IMR-90 (cell line): ENCODE measurements around the gene ZCWPW1. TPM values are rescaled to one million over a fixed set of nuclear protein-coding genes. Genes with fewer than 3 reads are reported as not detected.

ENCODE experiments used
- ATAC-seq: fragments of 200-7000 bp; cut with Tn5 transposase; 2 replicates; pipeline ENCODE4 v1.9.1; 2020; ENCODE audit warnings: low read depth, mild to moderate bottlenecking, moderate library complexity
- BruUV-seq: library from RNA; stranded (reverse); fragments of 400-500 nt; replicated peaks from 2 replicates; lab custom pipeline; 2021; lab: Mats Ljungman, UMichigan
- CTCF ChIA-PET: fragments of 300-600 bp; formaldehyde crosslinking; extraction: SDS; loops from one replicate; lab custom pipeline; 2021; ENCODE audit warnings: antibody characterized with exemption; lab: Yijun Ruan, JAX
- POLR2A ChIA-PET: fragments of 300-600 bp; sonication (Branson Sonifier 250); formaldehyde crosslinking; loops from one replicate; lab custom pipeline; 2022; ENCODE audit warnings: antibody characterized with exemption; ENCODE audit not compliant: unreplicated experiment; lab: Charles Lee
- DNase-seq: peaks from one replicate; pipeline ENCODE4 v3.0.0; 2013
- H2AFZ ChIP-seq: replicated peaks from 2 replicates; pipeline ENCODE3; 2013; ENCODE audit warnings: low read length, mild to moderate bottlenecking; ENCODE audit not compliant: poor library complexity
- H2AK5ac ChIP-seq: 2 replicates; pipeline ENCODE4 v1.6.1; 2013; ENCODE audit warnings: low read depth, low read length, inconsistent platforms
- H2AK9ac ChIP-seq: replicated peaks from 2 replicates; pipeline ENCODE3; 2013; ENCODE audit warnings: mild to moderate bottlenecking, low read depth, low read length, moderate library complexity; ENCODE audit not compliant: poor library complexity
- H2BK120ac ChIP-seq: 2 replicates; pipeline ENCODE4 v1.6.1; 2013; ENCODE audit warnings: low read depth, low read length, inconsistent platforms
- H2BK15ac ChIP-seq: 3 replicates; pipeline ENCODE4 v1.6.1; 2013; ENCODE audit warnings: low read depth, low read length, inconsistent platforms
- H2BK20ac ChIP-seq: 2 replicates; pipeline ENCODE4 v1.6.1; 2013; ENCODE audit warnings: low read depth, mild to moderate bottlenecking, inconsistent platforms, low read length, moderate library complexity
- H2BK5ac ChIP-seq: 2 replicates; pipeline ENCODE4 v1.6.1; 2013; ENCODE audit warnings: mild to moderate bottlenecking, low read depth, low read length, inconsistent platforms; ENCODE audit not compliant: poor library complexity, severe bottlenecking
- H3K14ac ChIP-seq: replicated peaks from 2 replicates; pipeline ENCODE4 v1.6.1; 2013; ENCODE audit warnings: low read depth, low read length, inconsistent platforms
- H3K18ac ChIP-seq: 2 replicates; pipeline ENCODE4 v1.6.1; 2013; ENCODE audit warnings: low read depth, low read length, control low read depth
- H3K23ac ChIP-seq: 2 replicates; pipeline ENCODE4 v1.6.1; 2013; ENCODE audit warnings: low read depth, low read length, inconsistent platforms
- H3K27ac ChIP-seq: 2 replicates; pipeline ENCODE4 v1.5.1; 2013; ENCODE audit warnings: mild to moderate bottlenecking, control low read depth, low read length; ENCODE audit not compliant: insufficient read depth
- H3K27me3 ChIP-seq: 2 replicates; pipeline ENCODE4 v1.6.1; 2013; ENCODE audit warnings: low read length; ENCODE audit not compliant: control insufficient read depth, insufficient read depth
- H3K36me3 ChIP-seq: 2 replicates; pipeline ENCODE4 v1.6.1; 2013; ENCODE audit warnings: low read length, mixed read lengths; ENCODE audit not compliant: control insufficient read depth, insufficient read depth
- H3K4ac ChIP-seq: 2 replicates; pipeline ENCODE4 v1.6.1; 2013; ENCODE audit warnings: low read depth, low read length, inconsistent platforms
- H3K4me1 ChIP-seq: 2 replicates; pipeline ENCODE4 v1.6.1; 2013; ENCODE audit warnings: low read length, mixed read lengths; ENCODE audit not compliant: control insufficient read depth, insufficient read depth
- H3K4me2 ChIP-seq: 2 replicates; pipeline ENCODE4 v1.6.1; 2013; ENCODE audit warnings: low read depth, mild to moderate bottlenecking, control low read depth, low read length, moderate library complexity
- H3K4me3 ChIP-seq: 2 replicates; pipeline ENCODE4 v1.5.1; 2013; ENCODE audit warnings: low read depth, mild to moderate bottlenecking, control low read depth, low read length, moderate library complexity; ENCODE audit not compliant: insufficient read depth
- H3K56ac ChIP-seq: 2 replicates; pipeline ENCODE4 v1.6.1; 2013; ENCODE audit warnings: low read length, inconsistent platforms; ENCODE audit not compliant: insufficient read depth; ENCODE audit errors: extremely low read depth
- H3K79me1 ChIP-seq, 2 experiments: 2 replicates each; pipeline ENCODE4 v1.6.1; 2013; ENCODE audit warnings: low read length in 2 of 2, inconsistent platforms in 1 of 2, low read depth in 1 of 2
- H3K9ac ChIP-seq: 2 replicates; pipeline ENCODE4 v1.6.1; 2013; ENCODE audit warnings: low read depth, low read length, control low read depth
- H3K9me1 ChIP-seq: 2 replicates; pipeline ENCODE4 v1.6.1; 2013; ENCODE audit warnings: low read length, inconsistent platforms; ENCODE audit not compliant: insufficient read depth
- H3K9me3 ChIP-seq: 2 replicates; pipeline ENCODE4 v1.6.1; 2013; ENCODE audit warnings: low read length; ENCODE audit not compliant: control insufficient read depth, insufficient read depth
- H4K20me1 ChIP-seq: 2 replicates; pipeline ENCODE4 v1.6.1; 2013; ENCODE audit warnings: low read length, inconsistent platforms; ENCODE audit not compliant: insufficient read depth
- H4K5ac ChIP-seq: 2 replicates; pipeline ENCODE4 v1.6.1; 2013; ENCODE audit warnings: mild to moderate bottlenecking, low read depth, low read length, control low read depth
- H4K8ac ChIP-seq, 2 experiments: 2 replicates each; pipeline ENCODE4 v1.6.1; 2013; ENCODE audit warnings: low read depth in 2 of 2, low read length in 2 of 2, control low read depth in 1 of 2, inconsistent platforms in 1 of 2
- H4K91ac ChIP-seq: 2 replicates; pipeline ENCODE4 v1.6.1; 2013; ENCODE audit warnings: low read depth, low read length, inconsistent platforms; ENCODE audit not compliant: insufficient read depth
- BHLHE40 ChIP-seq: fragments of 150-350 bp; IDR thresholded peaks from 2 replicates; pipeline ENCODE4 v1.6.1; 2016; ENCODE audit warnings: mild to moderate bottlenecking, low read depth, low read length
- CEBPB ChIP-seq: IDR thresholded peaks from 2 replicates; pipeline ENCODE4 v1.6.1; 2012; ENCODE audit warnings: low read depth, low read length, improper control_type of control experiment
- CHD1 ChIP-seq: IDR thresholded peaks from 2 replicates; pipeline ENCODE4 v1.6.1; 2012; ENCODE audit warnings: low read depth, low read length, improper control_type of control experiment
- FOS ChIP-seq: fragments of 150-350 bp; IDR thresholded peaks from 2 replicates; pipeline ENCODE4 v1.6.1; 2016; ENCODE audit warnings: low read depth, low read length
- MAFK ChIP-seq: IDR thresholded peaks from 2 replicates; pipeline ENCODE4 v1.6.1; 2012; ENCODE audit warnings: low read depth, low read length, improper control_type of control experiment
- MAZ ChIP-seq: IDR thresholded peaks from 2 replicates; pipeline ENCODE4 v1.6.1; 2012; ENCODE audit warnings: low read depth, mild to moderate bottlenecking, low read length, improper control_type of control experiment, moderate library complexity, borderline replicate concordance
- MXI1 ChIP-seq: IDR thresholded peaks from 2 replicates; pipeline ENCODE4 v1.6.1; 2012; ENCODE audit warnings: low read depth, mild to moderate bottlenecking, low read length, moderate library complexity, borderline replicate concordance
- NFE2L2 ChIP-seq: fragments of 150-350 bp; IDR thresholded peaks from 2 replicates; pipeline ENCODE4 v1.6.1; 2016; ENCODE audit warnings: low read depth, mild to moderate bottlenecking, low read length
- POLR2A ChIP-seq: IDR thresholded peaks from 2 replicates; pipeline ENCODE4 v1.6.1; 2012; ENCODE audit warnings: mild to moderate bottlenecking, low read depth, low read length
- RAD21 ChIP-seq: IDR thresholded peaks from 2 replicates; pipeline ENCODE4 v1.6.1; 2012; ENCODE audit warnings: low read length, improper control_type of control experiment
- RCOR1 ChIP-seq: IDR thresholded peaks from 2 replicates; pipeline ENCODE4 v1.6.1; 2012; ENCODE audit warnings: mild to moderate bottlenecking, low read length, improper control_type of control experiment; ENCODE audit not compliant: insufficient replicate concordance
- RFX5 ChIP-seq: IDR thresholded peaks from 2 replicates; pipeline ENCODE4 v1.8.0; 2012; ENCODE audit warnings: low read depth, mild to moderate bottlenecking, low read length, moderate library complexity
- SMC3 ChIP-seq: fragments of 150-350 bp; IDR thresholded peaks from 2 replicates; pipeline ENCODE4 v1.6.1; 2016; ENCODE audit warnings: low read depth, mild to moderate bottlenecking, antibody characterized with exemption, low read length, moderate library complexity
- WGBS, 2 experiments: methylation state at CpG; one replicate each; pipeline versions ENCODE4 v1.1.5 to v1.1.7; 2013; ENCODE audit warnings: missing lambda C conversion rate in 2 of 2; ENCODE audit not compliant: insufficient read length in 1 of 2; ENCODE audit errors: extremely low coverage in 2 of 2; 5-methylcytosine and 5-hydroxymethylcytosine counted together
- dilution Hi-C: fragments of 300-500 bp; cut with HindIII; formaldehyde crosslinking; loops from one replicate; pipeline ENCODE4 v1.14.3; 2018; ENCODE audit warnings: low sequenced_read_pairs; ENCODE audit not compliant: unreplicated experiment
- in situ Hi-C: fragments of 300-500 bp; cut with MboI; formaldehyde crosslinking; loops from 3 replicates; pipeline ENCODE4 v1.14.3; 2019; ENCODE audit warnings: low sequenced_read_pairs, inconsistent platforms, mixed read lengths
- intact Hi-C: fragments of 100-400 bp; cut with micrococcal nuclease; formaldehyde crosslinking; loops from 2 replicates; pipeline ENCODE4 v1.10.0; 2022
- polyA plus RNA-seq, 3 experiments: library from polyadenylated mRNA; depleted of rRNA; stranded (reverse); fragments of >200 nt; gene quantifications; 2 replicates each; pipeline ENCODE4 v1.2.3, GENCODE V29; 2012; ENCODE audit warnings: low replicate concordance in 1 of 3
- total RNA-seq: library from RNA; depleted of rRNA; stranded (reverse); fragments of >200 nt; gene quantifications from 2 replicates; pipeline ENCODE4 v1.2.3, GENCODE V29; 2012
- TF ChIP-seq, protein P1 (sequence below): fragments of 150-350 bp; IDR thresholded peaks from 2 replicates; pipeline ENCODE4 v1.6.1; 2017; ENCODE audit warnings: mild to moderate bottlenecking, antibody characterized with exemption, low read length, low read depth
- TF ChIP-seq, protein P2 (sequence below): fragments of 150-350 bp; IDR thresholded peaks from 2 replicates; pipeline ENCODE4 v1.6.1; 2016; ENCODE audit warnings: low read depth, mild to moderate bottlenecking, low read length, moderate library complexity, borderline replicate concordance
- TF ChIP-seq, protein P3 (sequence below): conservative IDR thresholded peaks from 2 replicates; pipeline ENCODE4 v1.5.1; 2012; ENCODE audit warnings: mild to moderate bottlenecking, low read depth, low read length, improper control_type of control experiment

Gene ZCWPW1
- total and polyA plus RNA-seq, 2 of the 4 experiments (the other 2 are of a cell fraction): 0.72 to 1.3 TPM

DNA sequence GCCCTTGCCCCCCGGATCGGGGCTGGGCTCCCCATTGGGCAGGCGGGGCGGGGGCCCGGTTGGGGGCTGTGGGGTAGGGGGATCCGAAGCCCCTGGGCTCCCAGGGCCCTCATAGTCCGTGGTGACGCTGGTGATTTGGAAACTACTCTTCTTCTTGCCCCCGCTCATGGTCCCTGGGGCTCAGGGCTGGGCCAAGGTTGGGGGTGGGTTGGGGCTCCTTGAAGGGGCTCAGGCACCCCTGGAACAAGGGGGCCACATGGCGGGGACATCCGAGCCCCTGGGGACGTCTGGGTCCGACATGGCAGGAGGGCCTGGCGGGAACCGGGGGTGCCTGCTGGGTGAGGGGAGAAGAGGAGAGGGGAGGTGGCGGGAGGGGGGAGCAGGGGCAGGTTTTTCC, 49.4 kb upstream of the ZCWPW1 start:
- peak overlapping the region; percentile 65 for H3K14ac ChIP-seq
- H3K27me3 ChIP-seq: no peaks in the 10 kb centered on the region
- intact Hi-C loops (loop anchor here (5.0 kb wide), 1 partner anchor 69 kb away; no protein-coding TSS in a partner anchor), dilution Hi-C loops (no loop called here), in situ Hi-C loops (loop anchor here (10.0 kb wide), 1 partner anchor 197 kb away; the partner anchor contains the start of gene GNB2)
- H3K56ac ChIP-seq: no peak overlapping the region
- WGBS, 2 experiments: 0% methylated on average over 1 of the region's 16 CpGs; no CpG with 5 or more reads in 1 of the 2 experiments
- H3K79me1 ChIP-seq: peaks cover 24 to 44% of the 10 kb centered on the region in 2 experiments; a peak in 3 of 4 replicates
- BruUV-seq: no TSS peak
- no peak overlapping the region; the same call in 1 of the 2 replicates for H4K91ac ChIP-seq
- POLR2A ChIA-PET: interaction anchor here (0.6 kb wide), 1 partner anchor 125 kb away, joined by 13 read pairs; no protein-coding TSS in a partner anchor
- no peaks in the 10 kb centered on the region for H3K9me3 ChIP-seq
- H3K18ac ChIP-seq: no peak overlapping the region; the same call in 1 of the 2 replicates
- H3K4me1 ChIP-seq: peaks cover 19% of the 10 kb centered on the region
- peak overlapping the region; percentile 82 for H2BK5ac ChIP-seq
- H3K23ac ChIP-seq: peak overlapping the region; percentile 81; the same call in 1 of the 2 replicates
- DNase-seq (no peak), ATAC-seq (no peak)
- H3K4ac ChIP-seq: peak overlapping the region; percentile 77
- TF ChIP-seq RCOR1 (no peak), BHLHE40 (no peak), CHD1 (no peak), SMC3 (no peak), MAZ (no peak), MXI1 (no peak), NFE2L2 (no peak), FOS (no peak), CEBPB (no peak), MAFK (no peak), RFX5 (no peak), POLR2A (no peak), RAD21 (no peak)
- TF ChIP-seq, protein P1, sequence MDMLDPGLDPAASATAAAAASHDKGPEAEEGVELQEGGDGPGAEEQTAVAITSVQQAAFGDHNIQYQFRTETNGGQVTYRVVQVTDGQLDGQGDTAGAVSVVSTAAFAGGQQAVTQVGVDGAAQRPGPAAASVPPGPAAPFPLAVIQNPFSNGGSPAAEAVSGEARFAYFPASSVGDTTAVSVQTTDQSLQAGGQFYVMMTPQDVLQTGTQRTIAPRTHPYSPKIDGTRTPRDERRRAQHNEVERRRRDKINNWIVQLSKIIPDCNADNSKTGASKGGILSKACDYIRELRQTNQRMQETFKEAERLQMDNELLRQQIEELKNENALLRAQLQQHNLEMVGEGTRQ: no peak
- TF ChIP-seq, protein P2, sequence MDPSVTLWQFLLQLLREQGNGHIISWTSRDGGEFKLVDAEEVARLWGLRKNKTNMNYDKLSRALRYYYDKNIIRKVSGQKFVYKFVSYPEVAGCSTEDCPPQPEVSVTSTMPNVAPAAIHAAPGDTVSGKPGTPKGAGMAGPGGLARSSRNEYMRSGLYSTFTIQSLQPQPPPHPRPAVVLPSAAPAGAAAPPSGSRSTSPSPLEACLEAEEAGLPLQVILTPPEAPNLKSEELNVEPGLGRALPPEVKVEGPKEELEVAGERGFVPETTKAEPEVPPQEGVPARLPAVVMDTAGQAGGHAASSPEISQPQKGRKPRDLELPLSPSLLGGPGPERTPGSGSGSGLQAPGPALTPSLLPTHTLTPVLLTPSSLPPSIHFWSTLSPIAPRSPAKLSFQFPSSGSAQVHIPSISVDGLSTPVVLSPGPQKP: no peak
- TF ChIP-seq, protein P3, sequence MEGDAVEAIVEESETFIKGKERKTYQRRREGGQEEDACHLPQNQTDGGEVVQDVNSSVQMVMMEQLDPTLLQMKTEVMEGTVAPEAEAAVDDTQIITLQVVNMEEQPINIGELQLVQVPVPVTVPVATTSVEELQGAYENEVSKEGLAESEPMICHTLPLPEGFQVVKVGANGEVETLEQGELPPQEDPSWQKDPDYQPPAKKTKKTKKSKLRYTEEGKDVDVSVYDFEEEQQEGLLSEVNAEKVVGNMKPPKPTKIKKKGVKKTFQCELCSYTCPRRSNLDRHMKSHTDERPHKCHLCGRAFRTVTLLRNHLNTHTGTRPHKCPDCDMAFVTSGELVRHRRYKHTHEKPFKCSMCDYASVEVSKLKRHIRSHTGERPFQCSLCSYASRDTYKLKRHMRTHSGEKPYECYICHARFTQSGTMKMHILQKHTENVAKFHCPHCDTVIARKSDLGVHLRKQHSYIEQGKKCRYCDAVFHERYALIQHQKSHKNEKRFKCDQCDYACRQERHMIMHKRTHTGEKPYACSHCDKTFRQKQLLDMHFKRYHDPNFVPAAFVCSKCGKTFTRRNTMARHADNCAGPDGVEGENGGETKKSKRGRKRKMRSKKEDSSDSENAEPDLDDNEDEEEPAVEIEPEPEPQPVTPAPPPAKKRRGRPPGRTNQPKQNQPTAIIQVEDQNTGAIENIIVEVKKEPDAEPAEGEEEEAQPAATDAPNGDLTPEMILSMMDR: no peak
- peaks cover 26% of the 10 kb centered on the region for H4K20me1 ChIP-seq
- H3K9me1 ChIP-seq: no peaks in the 10 kb centered on the region
- no peak overlapping the region for H4K5ac ChIP-seq
- peak overlapping the region; percentile 96 for H2AK9ac ChIP-seq
- no peak overlapping the region for H2BK120ac ChIP-seq
- peaks cover 24% of the 10 kb centered on the region; the same call in 1 of the 2 replicates for H3K36me3 ChIP-seq
- no peak overlapping the region for H2BK15ac ChIP-seq
- H3K9ac ChIP-seq: peak overlapping the region; percentile 92
- H3K4me3 ChIP-seq: peak overlapping the region; percentile 91
- peak overlapping the region; percentile 93 for H3K4me2 ChIP-seq
- CTCF ChIA-PET: interaction anchor here (0.9 kb wide), 1 partner anchor 12 kb away, joined by 3 read pairs; no protein-coding TSS in a partner anchor
- H2BK20ac ChIP-seq: no peak overlapping the region
- H4K8ac ChIP-seq: no peak overlapping the region; a peak in 1 of 4 replicates
- H2AFZ ChIP-seq: peak overlapping the region; percentile 3
- peak overlapping the region; percentile 33; the same call in 1 of the 2 replicates for H2AK5ac ChIP-seq
- H3K27ac ChIP-seq: peak overlapping the region; percentile 80
